GM12864 (cell line): ENCODE data around the gene NMNAT2.

Experiments
- DNase-seq: peaks from one replicate; pipeline ENCODE4 v3.0.0-alpha.2; 2011; ENCODE audit warnings: low read depth
- H3K4me3 ChIP-seq: 2 replicates; pipeline ENCODE4 v1.5.1; 2011; ENCODE audit warnings: mild to moderate bottlenecking, low read depth, low read length, control low read depth
- TF ChIP-seq, protein P1 (sequence below): IDR thresholded peaks from 2 replicates; pipeline ENCODE4 v1.5.1; 2011; ENCODE audit warnings: low read depth, mild to moderate bottlenecking, moderate library complexity, low read length, control low read depth, inconsistent platforms; ENCODE audit errors: missing control alignments

The NMNAT2 gene

DNA sequence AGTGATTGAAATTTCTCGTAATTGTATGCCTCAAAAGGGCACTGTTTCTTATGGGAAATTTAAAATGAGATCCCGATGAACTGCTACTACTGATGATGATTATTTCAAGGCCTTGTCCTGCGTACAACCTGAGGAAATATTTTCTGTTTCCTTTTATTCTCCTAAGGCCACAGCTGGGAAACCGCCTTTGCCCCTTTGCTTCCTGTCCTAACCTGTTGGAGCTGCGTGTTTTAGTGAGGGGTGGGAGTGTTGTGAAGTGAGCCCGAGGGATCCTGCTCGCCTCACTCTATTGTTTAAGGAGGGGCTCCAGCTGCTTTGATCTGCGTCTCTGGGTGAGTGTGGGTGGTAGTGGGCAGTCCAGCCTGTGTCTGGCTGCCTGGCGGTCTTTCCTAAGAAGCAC lies 217.7 kb downstream of the NMNAT2 start:
- H3K4me3 ChIP-seq: no peak overlapping the region
- TF ChIP-seq, protein P1, sequence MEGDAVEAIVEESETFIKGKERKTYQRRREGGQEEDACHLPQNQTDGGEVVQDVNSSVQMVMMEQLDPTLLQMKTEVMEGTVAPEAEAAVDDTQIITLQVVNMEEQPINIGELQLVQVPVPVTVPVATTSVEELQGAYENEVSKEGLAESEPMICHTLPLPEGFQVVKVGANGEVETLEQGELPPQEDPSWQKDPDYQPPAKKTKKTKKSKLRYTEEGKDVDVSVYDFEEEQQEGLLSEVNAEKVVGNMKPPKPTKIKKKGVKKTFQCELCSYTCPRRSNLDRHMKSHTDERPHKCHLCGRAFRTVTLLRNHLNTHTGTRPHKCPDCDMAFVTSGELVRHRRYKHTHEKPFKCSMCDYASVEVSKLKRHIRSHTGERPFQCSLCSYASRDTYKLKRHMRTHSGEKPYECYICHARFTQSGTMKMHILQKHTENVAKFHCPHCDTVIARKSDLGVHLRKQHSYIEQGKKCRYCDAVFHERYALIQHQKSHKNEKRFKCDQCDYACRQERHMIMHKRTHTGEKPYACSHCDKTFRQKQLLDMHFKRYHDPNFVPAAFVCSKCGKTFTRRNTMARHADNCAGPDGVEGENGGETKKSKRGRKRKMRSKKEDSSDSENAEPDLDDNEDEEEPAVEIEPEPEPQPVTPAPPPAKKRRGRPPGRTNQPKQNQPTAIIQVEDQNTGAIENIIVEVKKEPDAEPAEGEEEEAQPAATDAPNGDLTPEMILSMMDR: no peak
- no peak for DNase-seq

DNA sequence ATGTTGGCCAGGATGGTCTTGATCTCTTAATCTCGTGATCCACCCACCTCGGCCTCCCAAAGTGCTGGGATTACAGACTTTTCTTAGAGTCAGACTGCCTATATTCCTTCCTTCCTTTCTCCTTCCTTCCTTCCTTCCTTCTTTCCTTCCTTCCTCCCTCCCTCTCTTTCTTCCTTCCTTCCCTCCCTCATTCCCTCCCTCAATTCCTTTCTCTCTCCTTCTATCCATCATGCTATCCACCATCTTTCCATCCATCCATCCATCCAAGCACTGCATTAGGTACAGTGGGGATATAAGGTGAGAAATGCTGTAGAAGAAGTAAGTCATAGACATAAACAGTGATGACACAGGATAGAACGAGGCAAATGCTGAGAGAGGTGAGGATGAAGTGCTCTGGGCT lies 218.9 kb downstream of the NMNAT2 start:
- H3K4me3 ChIP-seq: no peak overlapping the region
- TF ChIP-seq, protein P1: no peak
- no peak for DNase-seq

DNA sequence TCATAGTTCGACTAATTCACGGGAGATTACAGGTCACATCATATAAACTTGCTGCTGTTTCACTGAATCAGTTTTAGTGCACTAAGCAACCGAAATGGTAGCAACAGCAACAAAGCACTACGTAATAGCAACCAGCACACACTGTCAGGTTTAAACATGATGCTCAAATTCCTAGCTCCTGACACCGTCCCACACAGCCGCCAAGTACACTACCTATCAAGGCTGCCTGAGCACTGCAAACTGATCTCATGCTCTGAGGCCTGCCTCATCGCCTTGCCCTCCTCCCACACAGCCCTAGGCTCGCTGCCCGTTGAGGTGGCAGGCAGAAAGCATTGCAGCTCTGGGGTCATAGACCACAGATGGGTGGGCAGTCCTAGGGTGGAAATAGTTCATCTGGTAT lies 219.7 kb downstream of the NMNAT2 start:
- TF ChIP-seq, protein P1: no peak
- no peak for DNase-seq
- no peak overlapping the region for H3K4me3 ChIP-seq
